ENCODE data around the gene MAP4K4. TPM values are rescaled to one million over a fixed set of nuclear protein-coding genes. Genes with fewer than 3 reads are reported as not detected.
A peak's percentile ranks its signal among the peaks of the same experiment; 100 is the strongest.

The MAP4K4 gene
- 10 to 100 TPM; 92.8 to 94.0 TPM for total RNA-seq
- polyA plus RNA-seq (2013, experiment 1 of 2), result 69.4 TPM
- 77.0 TPM for polyA plus RNA-seq (2013, experiment 2 of 2)
- 51.0 to 444 (median 196) reads per million in 172 experiments for total RNA-seq

- DNase-seq (peak; percentile 63 to 90 (median 81)), ATAC-seq (ENCODE audit: poor library complexity) (peak; percentile 64)
- Histone ChIP-seq H3K9me3 (ENCODE audit: control insufficient read depth in 1 of 2, insufficient read depth in 1 of 2, low read length in 2 of 2) (no peaks in the 10 kb centered on the region), H3K27me3 (ENCODE audit: control insufficient read depth in 1 of 2, insufficient read depth in 2 of 2, low read length in 2 of 2) (no peaks in the 10 kb centered on the region), H3K4me1 (ENCODE audit: insufficient read depth, low read length) (peaks cover 31% of the 10 kb centered on the region), H3K36me3 (ENCODE audit: insufficient read depth, low read length) (no peaks in the 10 kb centered on the region), H3K27ac (ENCODE audit: low read depth in 1 of 2, low read length in 2 of 2) (peak within 1 kb of the TSS; percentile 68 to 86), H3K4me3 (ENCODE audit: low read length) (peak within 1 kb of the TSS; percentile 84)
- Mint-ChIP-seq H3K4me1 (ENCODE audit: low read depth) (peaks cover 25% of the 10 kb centered on the region), H3K9me3 (peaks cover 2% of the 10 kb centered on the region), H3K27ac (peak within 1 kb of the TSS; percentile 93), H3K36me3 (ENCODE audit: low read depth) (peaks cover 12% of the 10 kb centered on the region), H3K27me3 (no peaks in the 10 kb centered on the region), H3K4me3 (peak within 1 kb of the TSS; percentile 98)
- POLR2A ChIA-PET, result interaction anchor here (0.6 to 6.0 kb wide), 27 partner anchors 9 to 389 kb away, joined by 3 to 81 read pairs (median 5); partner anchors contain the start of genes RFX8 and RNF149
- TF ChIP-seq, protein P1, sequence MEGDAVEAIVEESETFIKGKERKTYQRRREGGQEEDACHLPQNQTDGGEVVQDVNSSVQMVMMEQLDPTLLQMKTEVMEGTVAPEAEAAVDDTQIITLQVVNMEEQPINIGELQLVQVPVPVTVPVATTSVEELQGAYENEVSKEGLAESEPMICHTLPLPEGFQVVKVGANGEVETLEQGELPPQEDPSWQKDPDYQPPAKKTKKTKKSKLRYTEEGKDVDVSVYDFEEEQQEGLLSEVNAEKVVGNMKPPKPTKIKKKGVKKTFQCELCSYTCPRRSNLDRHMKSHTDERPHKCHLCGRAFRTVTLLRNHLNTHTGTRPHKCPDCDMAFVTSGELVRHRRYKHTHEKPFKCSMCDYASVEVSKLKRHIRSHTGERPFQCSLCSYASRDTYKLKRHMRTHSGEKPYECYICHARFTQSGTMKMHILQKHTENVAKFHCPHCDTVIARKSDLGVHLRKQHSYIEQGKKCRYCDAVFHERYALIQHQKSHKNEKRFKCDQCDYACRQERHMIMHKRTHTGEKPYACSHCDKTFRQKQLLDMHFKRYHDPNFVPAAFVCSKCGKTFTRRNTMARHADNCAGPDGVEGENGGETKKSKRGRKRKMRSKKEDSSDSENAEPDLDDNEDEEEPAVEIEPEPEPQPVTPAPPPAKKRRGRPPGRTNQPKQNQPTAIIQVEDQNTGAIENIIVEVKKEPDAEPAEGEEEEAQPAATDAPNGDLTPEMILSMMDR (IDR thresholded peaks at IDR 0.05), result no peak
- CTCF ChIA-PET, result interaction anchor here (0.6 to 1.4 kb wide), 14 partner anchors 13 to 406 kb away, joined by 3 to 7 read pairs (median 4); partner anchors contain the start of gene RNF149
- intact Hi-C loops (cut with DNase I, micrococcal nuclease), result loop anchor here (2.0 to 5.0 kb wide), 10 partner anchors 19 to 445 kb away; partner anchors contain the start of genes CNOT11 (in 1 of the 2) and RNF149 (in 1 of the 2)
Observed at GRCh38 chr2:101697124-101698013, at the start of gene MAP4K4. TSS of gene MAP4K4 (plus strand) at chr2:101697707. CDS start at chr2:101698081, 374 bp downstream.

GRCh38 chr2:101653469-101653868 lies 44.0 kb upstream of the MAP4K4 start:
- POLR2A ChIA-PET, result no interaction called here

More at GRCh38 chr2:101653469-101653868, 44.0 kb upstream of the MAP4K4 start:
- Mint-ChIP-seq H3K4me1 (ENCODE audit: low read depth) (peaks cover 16% of the 10 kb centered on the region), H3K27me3 (no peaks in the 10 kb centered on the region), H3K4me3 (no peak overlapping the region), H3K36me3 (ENCODE audit: low read depth) (no peaks in the 10 kb centered on the region), H3K27ac (no peak overlapping the region), H3K9me3 (peaks cover 3% of the 10 kb centered on the region)
- Histone ChIP-seq H3K4me1 (ENCODE audit: insufficient read depth, low read length) (peaks cover 19% of the 10 kb centered on the region), H3K36me3 (ENCODE audit: insufficient read depth, low read length) (no peaks in the 10 kb centered on the region), H3K27ac (ENCODE audit: low read depth in 1 of 2, low read length in 2 of 2) (no peak overlapping the region), H3K9me3 (ENCODE audit: control insufficient read depth in 1 of 2, insufficient read depth in 1 of 2, low read length in 2 of 2) (no peaks in the 10 kb centered on the region), H3K4me3 (ENCODE audit: low read length) (no peak overlapping the region), H3K27me3 (ENCODE audit: control insufficient read depth in 1 of 2, insufficient read depth in 2 of 2, low read length in 2 of 2) (no peaks in the 10 kb centered on the region)
- CTCF ChIA-PET, result interaction anchor here (0.6 to 1.2 kb wide), 3 partner anchors 44 to 171 kb away, joined by 3 to 4 read pairs (median 3); partner anchors contain the start of gene MAP4K4
- TF ChIP-seq, protein P1 (IDR thresholded peaks at IDR 0.05), result no peak
- DNase-seq, result no peak
- intact Hi-C loops (cut with DNase I, micrococcal nuclease), result loop anchor here (5.0 to 10.0 kb wide), 2 partner anchors 44 to 79 kb away; partner anchors contain the start of gene MAP4K4 (in 2 of the 2)
- ATAC-seq (ENCODE audit: poor library complexity), result no peak

Data from CD4-positive, alpha-beta T cell (primary cell).